Breast epithelium (tissue), 4 donors: ENCODE results near the gene CASS4. TPM values are rescaled to one million over a fixed set of nuclear protein-coding genes. Genes with fewer than 3 reads are reported as not detected.

Source experiments
- DNase-seq, 2 donors: peaks; one replicate each; pipeline ENCODE4 v3.0.0-alpha.2; 2019; ENCODE audit warnings: low spot score in 2 of 2
- H3K27ac ChIP-seq, 2 donors: fragments of 200-600 bp; sonication (generic) in 1 of 2; one replicate each; pipeline ENCODE4 v1.5.1; 2016 to 2019; ENCODE audit warnings: mild to moderate bottlenecking in 1 of 2
- H3K27me3 ChIP-seq, 2 donors: fragments of 200-600 bp; sonication (generic) in 1 of 2; one replicate each; pipeline versions ENCODE4 v1.5.1 to v1.6.0; 2017 to 2019; ENCODE audit warnings: control low read depth in 1 of 2, mild to moderate bottlenecking in 1 of 2
- H3K36me3 ChIP-seq: fragments of 200-600 bp; one replicate; pipeline ENCODE4 v1.5.1; 2019
- H3K4me1 ChIP-seq, 2 donors: fragments of 200-600 bp; sonication (generic); one replicate each; pipeline ENCODE4 v1.5.1; 2016 to 2019; ENCODE audit warnings: control low read depth in 1 of 2
- H3K4me3 ChIP-seq, 3 donors: fragments of 200-600 bp; sonication (generic); 1 replicate in 2 of 3; 2 replicates in 1 of 3; pipeline ENCODE4 v1.5.1; 2016 to 2019; ENCODE audit warnings: mild to moderate bottlenecking in 3 of 3, moderate library complexity in 2 of 3
- H3K9me3 ChIP-seq, 2 donors: fragments of 200-600 bp; sonication (generic) in 1 of 2; one replicate each; pipeline ENCODE4 v1.5.1; 2016 to 2019; ENCODE audit warnings: control low read depth in 1 of 2
- POLR2A ChIP-seq: fragments of 450-650 bp; IDR thresholded peaks from one replicate; pipeline ENCODE4 v1.6.1; 2016; ENCODE audit warnings: antibody characterized with exemption, mild to moderate bottlenecking, moderate library complexity
- POLR2AphosphoS5 ChIP-seq, 3 donors: sonication (generic); formaldehyde crosslinking; IDR thresholded peaks; one replicate each; pipeline ENCODE4 v1.6.1; 2017; ENCODE audit warnings: antibody characterized with exemption in 3 of 3
- intact Hi-C: fragments of 100-400 bp; cut with DNase I; formaldehyde crosslinking; loops from one replicate; pipeline ENCODE4 v1.15.1; 2023; ENCODE audit warnings: low total_unique reads
- total RNA-seq, 3 donors: library from RNA; depleted of rRNA; stranded (reverse); fragments of >200 nt; gene quantifications; one replicate each; pipeline ENCODE4 v1.1.0, GENCODE V29; 2016
- TF ChIP-seq, protein P1 (sequence below), 3 donors: fragments of 450-650 bp; IDR thresholded peaks; one replicate each; pipeline ENCODE4 v1.5.1; 2016 to 2017; ENCODE audit warnings: antibody characterized with exemption in 3 of 3, mild to moderate bottlenecking in 3 of 3, moderate library complexity in 3 of 3

Gene CASS4
- total RNA-seq, 3 donors from 2014 or later = 1.6 to 3.4 (median 2.2) TPM

DNA sequence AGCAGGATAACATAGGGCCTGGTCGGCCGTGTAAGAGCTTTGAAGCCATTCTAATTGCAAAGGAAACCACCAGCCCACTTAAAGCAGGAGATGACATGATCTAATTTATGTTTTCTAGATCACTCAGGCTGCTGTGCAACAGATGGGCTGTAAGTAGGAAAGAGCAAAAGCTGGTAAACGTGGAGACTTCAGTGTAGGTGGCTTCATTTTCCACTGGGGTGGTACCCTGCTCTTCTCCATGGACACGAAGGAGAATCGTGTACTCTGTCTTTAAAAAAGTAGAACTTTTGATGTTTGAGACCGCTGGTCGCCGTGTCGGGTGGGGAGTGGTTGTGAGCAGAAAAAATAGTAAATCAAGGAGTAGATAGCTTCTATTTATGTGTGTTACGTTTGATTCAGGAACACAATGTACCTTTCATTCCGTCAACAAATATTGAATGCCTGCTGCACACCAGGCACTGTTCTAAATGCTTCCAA lies 6.4 kb downstream of the CASS4 start:
- intact Hi-C loops = no loop called here
- Histone ChIP-seq H3K27me3 (no peaks in the 10 kb centered on the region), H3K27ac (no peak overlapping the region), H3K36me3 (no peaks in the 10 kb centered on the region), H3K4me3 (no peak overlapping the region), H3K4me1 (no peaks in the 10 kb centered on the region), H3K9me3 (no peaks in the 10 kb centered on the region)
- DNase-seq = no peak
- TF ChIP-seq POLR2A = no peak
- no peak for TF ChIP-seq POLR2AphosphoS5 (IDR thresholded peaks at IDR 0.05)
- TF ChIP-seq, protein P1, sequence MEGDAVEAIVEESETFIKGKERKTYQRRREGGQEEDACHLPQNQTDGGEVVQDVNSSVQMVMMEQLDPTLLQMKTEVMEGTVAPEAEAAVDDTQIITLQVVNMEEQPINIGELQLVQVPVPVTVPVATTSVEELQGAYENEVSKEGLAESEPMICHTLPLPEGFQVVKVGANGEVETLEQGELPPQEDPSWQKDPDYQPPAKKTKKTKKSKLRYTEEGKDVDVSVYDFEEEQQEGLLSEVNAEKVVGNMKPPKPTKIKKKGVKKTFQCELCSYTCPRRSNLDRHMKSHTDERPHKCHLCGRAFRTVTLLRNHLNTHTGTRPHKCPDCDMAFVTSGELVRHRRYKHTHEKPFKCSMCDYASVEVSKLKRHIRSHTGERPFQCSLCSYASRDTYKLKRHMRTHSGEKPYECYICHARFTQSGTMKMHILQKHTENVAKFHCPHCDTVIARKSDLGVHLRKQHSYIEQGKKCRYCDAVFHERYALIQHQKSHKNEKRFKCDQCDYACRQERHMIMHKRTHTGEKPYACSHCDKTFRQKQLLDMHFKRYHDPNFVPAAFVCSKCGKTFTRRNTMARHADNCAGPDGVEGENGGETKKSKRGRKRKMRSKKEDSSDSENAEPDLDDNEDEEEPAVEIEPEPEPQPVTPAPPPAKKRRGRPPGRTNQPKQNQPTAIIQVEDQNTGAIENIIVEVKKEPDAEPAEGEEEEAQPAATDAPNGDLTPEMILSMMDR (IDR thresholded peaks at IDR 0.05) = no peak

GRCh38 chr20:56420028-56420427 lies 8.0 kb downstream of the CASS4 start:
- TF ChIP-seq POLR2A (no peak), POLR2AphosphoS5 (IDR thresholded peaks at IDR 0.05) (no peak)
- Histone ChIP-seq H3K27me3 (no peaks in the 10 kb centered on the region), H3K4me3 (no peak overlapping the region), H3K36me3 (no peaks in the 10 kb centered on the region), H3K4me1 (no peaks in the 10 kb centered on the region), H3K9me3 (no peaks in the 10 kb centered on the region), H3K27ac (no peak overlapping the region)
- intact Hi-C loops = loop anchor here (5.0 kb wide), 1 partner anchor 1017 kb away; no protein-coding TSS in a partner anchor
- DNase-seq = no peak

GRCh38 chr20:56420940-56421688 lies 9.1 kb downstream of the CASS4 start:
- intact Hi-C loops = loop anchor here (5.0 kb wide), 1 partner anchor 1016 kb away; no protein-coding TSS in a partner anchor
- H3K27ac ChIP-seq = no peak overlapping the region
- H3K4me1 ChIP-seq = no peaks in the 10 kb centered on the region
- H3K27me3 ChIP-seq = no peaks in the 10 kb centered on the region
- no peaks in the 10 kb centered on the region for H3K36me3 ChIP-seq
- no peaks in the 10 kb centered on the region for H3K9me3 ChIP-seq
- no peak for DNase-seq
- TF ChIP-seq POLR2AphosphoS5 (IDR thresholded peaks at IDR 0.05) = no peak
- TF ChIP-seq, protein P1 (IDR thresholded peaks at IDR 0.05) = no peak
- no peak for TF ChIP-seq POLR2A
- no peak overlapping the region for H3K4me3 ChIP-seq

DNA sequence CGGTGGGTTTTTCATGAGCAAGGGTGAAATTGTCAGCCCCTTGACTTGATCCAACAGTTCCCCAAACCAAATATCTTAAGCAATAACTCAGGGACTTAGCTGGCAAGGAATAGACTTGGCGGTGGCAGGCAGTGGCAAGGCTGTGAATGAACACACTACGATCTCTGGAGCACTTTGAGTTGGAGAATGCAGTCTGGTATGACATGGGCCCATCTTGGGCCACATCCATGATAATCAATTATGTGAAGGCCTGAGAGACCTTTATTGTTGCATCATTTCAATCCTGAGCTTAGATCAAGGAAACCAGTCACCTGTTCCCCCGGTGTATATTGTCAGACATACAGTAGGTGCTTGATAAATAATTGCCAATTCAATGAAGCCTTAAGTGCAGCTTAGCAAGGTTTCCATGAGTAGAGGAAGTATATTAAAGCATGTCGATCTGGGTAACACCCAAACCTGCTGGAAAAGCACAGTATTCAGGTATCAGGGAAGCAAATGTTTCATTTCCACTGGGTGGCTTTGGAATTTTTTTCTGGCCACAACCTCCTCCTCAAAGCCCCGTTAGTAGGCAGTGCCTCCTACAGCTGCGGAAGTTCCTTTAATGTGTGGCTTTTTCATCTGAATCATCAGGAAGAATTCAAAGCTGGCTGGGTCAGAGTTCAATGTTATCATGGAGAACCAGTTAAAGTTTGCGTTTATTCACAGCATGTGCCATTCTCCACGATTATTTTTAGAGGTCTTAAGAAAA lies 10.2 kb downstream of the CASS4 start:
- Histone ChIP-seq H3K27me3 (no peaks in the 10 kb centered on the region), H3K4me1 (no peaks in the 10 kb centered on the region), H3K4me3 (no peak overlapping the region), H3K9me3 (no peaks in the 10 kb centered on the region), H3K36me3 (no peaks in the 10 kb centered on the region), H3K27ac (no peak overlapping the region)
- TF ChIP-seq POLR2AphosphoS5 (IDR thresholded peaks at IDR 0.05) = no peak
- TF ChIP-seq, protein P1 (IDR thresholded peaks at IDR 0.05) = no peak
- no peak for TF ChIP-seq POLR2A
- no peak for DNase-seq
- intact Hi-C loops = loop anchor here (2.0 to 5.0 kb wide), 2 partner anchors 45 to 1015 kb away; no protein-coding TSS in a partner anchor

DNA sequence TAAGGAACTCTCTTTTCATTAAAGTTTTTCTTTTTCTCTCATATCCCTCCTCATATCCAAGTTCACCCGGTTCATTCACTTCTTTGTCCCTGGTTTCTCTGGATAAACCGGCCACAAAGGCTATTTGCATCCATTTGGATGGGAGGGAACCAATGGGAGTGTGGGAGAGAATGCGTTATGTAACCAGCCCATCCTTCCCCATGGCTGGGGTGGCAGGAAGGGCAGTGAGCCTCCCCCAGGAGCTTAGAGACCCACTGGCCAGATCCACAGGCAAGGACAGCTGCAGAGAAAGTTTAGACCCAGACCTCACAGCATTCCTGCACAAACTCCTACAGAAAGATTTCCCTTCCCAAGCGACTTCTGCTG lies 10.7 kb downstream of the CASS4 start:
- Histone ChIP-seq H3K27me3 (no peaks in the 10 kb centered on the region), H3K4me1 (no peaks in the 10 kb centered on the region), H3K4me3 (no peak overlapping the region), H3K36me3 (no peaks in the 10 kb centered on the region), H3K9me3 (no peaks in the 10 kb centered on the region), H3K27ac (no peak overlapping the region)
- intact Hi-C loops = loop anchor here (2.0 to 5.0 kb wide), 2 partner anchors 46 to 1014 kb away; no protein-coding TSS in a partner anchor
- TF ChIP-seq, protein P1 (IDR thresholded peaks at IDR 0.05) = no peak
- TF ChIP-seq POLR2AphosphoS5 (IDR thresholded peaks at IDR 0.05) (no peak), POLR2A (no peak)
- no peak for DNase-seq
